ENCODE measurements around the gene DNAH14.
"Not testable (repeated sequence)": the region's sequence is repeated elsewhere in the genome, so short reads cannot be mapped to it uniquely, and the experiment has no call there.

Gene DNAH14

GRCh38 chr1:224996266-224996665 lies 66.8 kb downstream of the DNAH14 start:
- no peak for DNase-seq

- no peak for DNase-seq
These were observed 68.7 kb downstream of the DNAH14 start for GRCh38 chr1:224998185-224998584.

GRCh38 chr1:225004396-225004795 lies 74.9 kb downstream of the DNAH14 start:
- DNase-seq: no peak

DNA sequence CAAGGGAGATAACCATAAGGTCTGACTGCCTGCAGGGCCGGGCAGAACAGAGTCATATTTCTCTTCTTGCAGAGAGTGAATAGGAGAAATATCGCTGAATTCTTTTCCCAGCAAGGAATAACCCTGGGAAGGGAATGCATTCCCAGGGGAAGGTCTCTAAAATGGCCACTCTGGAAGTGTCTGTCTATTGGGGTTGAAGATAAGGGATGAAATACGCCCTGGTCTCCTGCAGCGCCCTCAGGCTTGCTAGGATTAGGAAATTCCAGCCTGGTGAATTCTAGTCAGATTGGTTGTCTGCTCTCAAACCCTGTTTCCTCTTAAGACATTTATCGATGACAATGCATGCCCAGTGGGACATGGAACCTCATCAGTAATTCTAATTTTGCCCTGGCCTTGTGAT lies 76.9 kb downstream of the DNAH14 start:
- not testable (repeated sequence) for DNase-seq

GRCh38 chr1:225008050-225008449 lies 78.6 kb downstream of the DNAH14 start:
- not testable (repeated sequence) for DNase-seq

DNA sequence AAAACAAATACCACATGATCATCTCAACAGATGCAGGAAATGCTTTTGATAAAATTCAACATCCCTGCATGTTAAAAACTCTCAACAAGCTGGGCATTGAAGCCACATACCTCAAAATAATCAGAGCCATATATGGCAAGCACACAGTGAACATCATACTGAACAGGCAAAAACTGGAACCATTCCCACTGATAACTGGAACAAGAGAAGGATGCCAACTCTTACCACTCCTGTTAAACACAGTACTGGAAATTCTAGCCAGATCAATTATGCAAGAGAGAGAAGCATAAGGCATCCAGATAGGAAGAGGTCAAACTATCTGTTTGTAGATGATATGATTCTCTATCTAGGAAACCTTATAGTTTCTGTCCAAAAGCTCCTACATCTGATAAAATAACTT lies 91.6 kb downstream of the DNAH14 start:
- DNase-seq: no peak

- peak; percentile 1 for DNase-seq
These were observed 97.2 kb downstream of the DNAH14 start for GRCh38 chr1:225026701-225027100.

DNA sequence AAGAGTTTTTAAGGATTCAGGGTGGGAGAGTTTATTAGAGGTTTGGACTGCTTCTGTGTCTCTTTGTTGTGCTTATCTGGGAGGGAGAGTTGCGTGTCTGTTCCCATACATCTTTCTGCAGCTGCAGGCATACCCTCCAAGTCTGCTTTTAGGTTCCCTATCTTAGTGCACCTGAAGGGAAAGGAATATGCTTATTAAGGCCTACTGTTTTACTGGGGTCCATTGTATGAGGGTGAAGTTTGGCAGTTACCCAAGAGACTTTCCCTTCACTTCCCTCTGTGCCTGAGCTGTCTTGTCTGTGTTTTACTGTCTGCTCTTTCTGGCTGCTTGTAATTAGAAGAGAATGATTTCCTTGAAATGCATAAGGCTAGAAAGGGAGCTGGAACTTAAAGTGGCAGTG lies 107.0 kb downstream of the DNAH14 start:
- DNase-seq: not testable (repeated sequence)

DNA sequence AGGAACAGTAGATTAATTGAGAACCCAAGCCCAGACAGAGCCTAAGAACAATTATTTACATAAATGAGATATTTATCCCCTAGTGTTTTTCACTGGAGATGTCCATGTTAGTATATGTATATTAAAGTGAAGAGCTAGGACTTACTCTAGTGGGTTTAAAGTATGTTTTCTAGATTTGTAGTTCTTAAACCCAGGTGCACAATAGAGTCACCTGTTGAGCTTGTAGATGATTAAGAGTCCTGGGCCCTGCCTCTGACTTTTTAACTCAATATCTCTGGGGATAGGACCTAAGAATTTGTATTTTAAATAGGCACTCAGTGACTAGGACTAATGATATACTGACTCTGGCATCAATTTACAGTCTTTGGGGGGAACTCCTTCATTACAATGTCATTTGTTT lies 112.8 kb downstream of the DNAH14 start:
- DNase-seq: no peak

DNA sequence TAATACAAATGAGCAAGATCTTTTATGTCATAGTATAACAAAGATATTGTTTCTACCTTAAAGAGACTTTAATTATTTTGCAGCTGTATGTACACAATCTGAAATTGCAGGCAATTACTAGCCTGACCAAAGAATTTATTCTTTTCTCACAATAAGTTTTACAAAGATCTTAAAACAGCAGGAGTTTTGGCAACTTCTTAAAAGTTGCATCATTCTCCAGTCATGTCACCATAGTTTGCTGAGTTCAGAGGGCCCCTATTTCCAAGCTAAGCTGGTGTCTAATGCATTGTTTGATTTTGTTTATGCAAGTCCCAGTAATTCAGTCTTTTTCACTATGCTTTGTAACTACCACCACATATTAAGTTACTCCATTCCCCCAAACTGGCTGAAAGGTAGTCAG lies 114.8 kb downstream of the DNAH14 start:
- peak; percentile 13 for DNase-seq

DNA sequence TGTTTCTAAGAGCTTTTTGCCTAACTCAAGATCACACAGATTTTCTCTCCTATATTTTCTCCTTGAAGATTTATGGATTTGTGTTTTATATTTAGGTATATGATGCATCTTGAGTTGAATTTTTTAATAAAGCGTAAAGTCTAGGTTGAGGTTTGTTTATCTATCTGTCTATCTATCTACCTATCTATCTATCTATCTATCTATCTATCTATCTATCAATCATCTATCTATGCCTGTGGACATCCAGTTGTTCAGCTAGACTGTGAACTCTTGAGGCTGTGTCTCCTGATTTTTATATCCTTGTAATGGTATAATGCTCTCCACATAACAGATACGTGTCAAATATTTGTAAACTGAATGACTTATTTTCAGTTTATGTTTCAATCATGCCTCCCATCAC lies 120.1 kb downstream of the DNAH14 start:
- DNase-seq: no peak

DNA sequence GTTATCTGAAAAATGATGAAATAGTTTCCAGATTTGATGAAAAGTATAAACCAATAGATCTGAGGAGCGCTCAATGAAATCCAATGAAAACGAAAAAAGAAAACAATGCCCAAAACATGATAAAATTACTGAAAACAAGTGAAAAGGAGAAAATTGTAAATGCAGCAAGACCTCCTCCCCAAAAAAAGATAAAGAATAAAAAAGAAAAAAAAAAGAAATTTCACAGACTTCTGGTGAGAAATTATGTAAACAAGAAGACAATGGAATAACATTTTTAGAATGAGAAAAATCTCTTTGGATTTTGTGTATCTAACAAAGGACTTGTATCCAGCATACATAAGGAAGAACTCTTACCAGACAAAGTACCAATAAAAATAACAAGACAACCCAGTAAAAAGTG lies 134.2 kb downstream of the DNAH14 start:
- no peak for DNase-seq

- no peak for DNase-seq
These were observed 141.5 kb downstream of the DNAH14 start for GRCh38 chr1:225070972-225071371.

DNA sequence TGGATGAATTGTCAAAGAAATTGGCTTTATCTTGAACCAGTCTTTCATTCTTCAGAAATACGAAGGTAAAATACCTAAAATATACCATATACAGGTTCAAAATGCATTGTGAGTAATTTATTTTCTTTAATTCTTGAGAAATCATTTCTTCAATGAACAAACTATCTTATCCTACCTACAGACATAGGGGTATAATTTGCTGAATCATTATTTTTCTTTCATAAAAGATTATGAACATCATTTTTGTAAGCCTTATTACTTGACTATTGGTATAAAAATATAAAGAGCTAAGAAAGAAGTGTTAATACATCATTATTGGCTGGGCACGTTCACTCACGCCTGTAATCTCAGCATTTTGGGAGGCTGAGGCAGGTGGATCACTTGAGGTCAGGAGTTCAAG lies 167.7 kb downstream of the DNAH14 start:
- no peak for DNase-seq

GRCh38 chr1:225111000-225111399 lies 181.5 kb downstream of the DNAH14 start:
- no peak for DNase-seq

DNA sequence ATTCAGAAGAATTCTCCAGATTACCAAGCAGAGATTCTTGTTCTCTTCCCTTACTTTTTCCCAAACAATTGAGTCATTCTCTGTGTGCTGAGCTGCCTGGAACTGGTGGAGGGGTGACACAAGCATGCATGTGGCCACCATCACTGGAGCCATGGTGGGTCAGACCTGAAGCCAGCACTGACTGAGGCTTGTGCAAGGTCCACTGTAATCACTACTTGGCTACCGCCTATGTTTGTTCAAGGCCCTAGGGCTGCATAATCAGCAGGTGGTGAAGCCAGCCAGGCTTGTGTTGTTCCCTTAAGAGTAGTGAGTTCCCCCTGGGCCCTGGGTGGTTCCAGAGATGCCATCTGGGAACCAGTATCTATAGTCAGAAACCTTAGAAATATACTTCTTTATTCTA lies 183.8 kb downstream of the DNAH14 start:
- no peak for DNase-seq

DNA sequence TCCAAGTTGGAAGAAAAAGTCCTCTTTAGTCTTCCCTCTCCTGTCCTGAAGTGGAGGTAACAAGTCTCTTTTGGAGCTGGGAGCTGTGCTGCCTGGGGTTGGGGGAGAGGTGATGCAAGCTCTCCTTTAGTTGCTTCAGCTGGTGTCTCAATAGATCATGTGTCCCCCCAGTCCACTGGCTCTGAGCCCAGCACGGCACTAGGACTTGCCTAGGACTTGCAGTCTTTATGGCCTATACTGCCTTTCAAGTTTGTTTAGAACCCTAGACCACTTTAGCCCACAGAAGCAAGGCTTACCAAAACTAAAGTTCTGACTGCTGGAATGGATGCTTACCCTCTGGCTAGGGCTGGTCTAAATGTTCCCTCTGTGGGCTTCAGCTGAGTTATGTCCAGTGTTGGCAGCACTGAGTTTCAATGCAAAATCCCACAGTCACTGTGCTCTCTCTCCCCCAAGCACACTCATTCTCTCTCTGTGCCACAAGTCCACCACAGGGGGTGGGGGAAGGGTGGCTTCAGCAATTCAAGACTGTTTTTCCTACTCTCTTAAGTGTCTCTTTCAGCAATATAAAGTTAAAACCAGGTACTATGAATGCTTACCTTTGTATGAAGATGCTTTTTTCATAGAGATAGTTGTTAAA lies 185.0 kb downstream of the DNAH14 start:
- peak; percentile 1 for DNase-seq

DNA sequence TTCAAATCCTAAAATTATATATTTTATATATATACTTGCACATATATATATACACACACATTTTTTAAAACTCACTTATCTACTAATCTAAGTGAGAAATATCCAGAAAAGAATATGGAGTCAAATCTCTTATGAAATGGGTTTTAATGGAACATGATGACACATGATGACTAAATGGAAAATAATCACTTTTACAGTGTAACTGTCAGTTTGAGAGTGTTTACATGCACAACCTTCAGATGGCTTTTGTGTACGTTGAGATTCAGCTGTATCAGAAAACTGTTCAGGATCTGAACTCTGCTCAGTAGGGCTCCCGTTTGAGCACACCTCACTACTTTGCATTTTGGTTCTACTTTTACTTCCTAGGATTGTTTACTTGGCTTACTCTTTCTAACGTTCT lies 189.8 kb downstream of the DNAH14 start:
- no peak for DNase-seq

DNA sequence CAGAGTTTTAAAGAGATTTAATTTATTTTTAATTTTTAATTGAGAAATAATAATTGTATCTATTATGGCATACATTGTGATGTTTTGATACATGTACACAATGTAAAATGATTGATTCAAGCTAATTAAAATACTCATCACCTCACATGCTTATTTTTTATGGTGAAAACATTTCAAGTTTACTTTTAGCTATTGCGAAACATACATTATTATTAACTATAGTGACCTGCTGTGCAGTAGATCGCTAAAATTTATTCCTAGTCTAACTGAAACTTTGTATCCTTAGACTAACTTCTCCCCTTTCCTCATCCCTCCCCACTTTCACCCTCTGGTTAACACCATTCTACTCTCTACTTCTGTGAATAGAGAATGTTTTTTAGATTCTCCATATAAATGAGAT lies 191.6 kb downstream of the DNAH14 start:
- no peak for DNase-seq

GRCh38 chr1:225131869-225132268 lies 202.4 kb downstream of the DNAH14 start:
- no peak for DNase-seq

DNA sequence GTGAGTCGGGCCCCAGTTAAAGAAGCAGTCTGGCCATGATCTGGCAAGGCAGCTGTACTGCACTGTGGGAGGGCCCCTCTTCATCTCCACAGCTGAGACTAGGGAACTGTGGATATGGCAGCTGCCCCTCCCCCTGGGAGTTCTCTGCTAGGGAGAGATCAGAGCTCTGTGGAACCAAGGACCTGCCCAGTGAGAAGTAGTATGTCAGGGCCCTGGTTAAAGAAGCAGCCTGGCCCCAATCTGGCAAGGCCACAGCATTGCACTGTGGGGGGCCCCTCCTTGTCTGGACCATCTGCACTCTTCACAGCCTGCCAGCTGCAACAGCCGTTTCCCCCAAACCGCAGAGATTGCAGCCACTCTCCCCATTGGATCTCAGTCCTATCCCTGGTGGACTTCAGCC lies 208.5 kb downstream of the DNAH14 start:
- DNase-seq: no peak

- DNase-seq: no peak
These were observed 213.5 kb downstream of the DNAH14 start for GRCh38 chr1:225143001-225143400.

- no peak for DNase-seq
These were observed 217.0 kb downstream of the DNAH14 start for GRCh38 chr1:225146478-225146877.

DNA sequence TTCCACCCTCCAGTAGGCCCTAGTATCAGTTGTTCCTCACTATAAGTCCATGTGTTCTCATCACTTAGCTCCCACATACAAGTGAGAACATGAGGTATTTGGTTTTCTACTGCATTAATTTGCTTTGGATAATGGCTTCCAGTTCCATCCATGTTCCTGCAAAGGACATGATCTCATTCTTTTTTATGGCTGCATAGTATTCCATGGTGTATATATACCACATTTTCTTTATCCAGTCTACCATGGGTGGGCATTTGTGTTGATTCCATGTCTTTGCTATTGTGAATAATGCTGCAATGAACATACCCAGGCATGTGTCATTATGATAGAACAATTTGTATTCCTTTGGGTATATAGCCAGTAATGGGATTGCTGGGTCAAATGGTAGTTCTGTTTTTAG lies 218.3 kb downstream of the DNAH14 start:
- DNase-seq: not testable (repeated sequence)

DNA sequence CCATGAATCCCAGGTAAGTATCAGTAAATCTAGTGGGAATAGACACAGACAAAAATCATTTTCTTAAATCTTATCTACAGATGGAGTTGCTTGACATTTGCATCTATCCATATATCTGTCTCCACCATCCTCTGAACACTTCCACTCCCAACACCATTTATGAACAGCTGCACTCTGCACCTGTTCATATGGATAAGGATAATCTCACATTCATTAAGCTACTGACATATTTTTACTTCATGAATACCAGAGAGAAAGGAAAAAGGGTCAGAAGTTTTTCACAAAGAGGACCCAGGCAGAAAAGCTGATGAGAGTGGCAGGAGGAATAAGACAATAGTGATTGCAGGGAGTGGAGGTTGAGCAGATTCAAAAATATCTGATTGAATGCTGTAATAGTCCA lies 222.6 kb downstream of the DNAH14 start:
- no peak for DNase-seq

Data from fibroblast of skin of scalp (primary cell).